BE2C (cell line): ENCODE measurements around the gene GRID1.
A peak's percentile ranks its signal among the peaks of the same experiment; 100 is the strongest.

ENCODE experiments used
- DNase-seq: peaks from one replicate; pipeline ENCODE4 v3.0.0-alpha.2; 2020
- H3K27me3 ChIP-seq: fragments of 250-450 bp; sonication (Bioruptor Pico); 2 replicates; pipeline ENCODE4 v1.5.1; 2020; ENCODE audit warnings: mild to moderate bottlenecking
- H3K36me3 ChIP-seq: fragments of 250-450 bp; sonication (Bioruptor Pico); 2 replicates; pipeline ENCODE4 v1.5.1; 2020; ENCODE audit warnings: mild to moderate bottlenecking
- H3K4me1 ChIP-seq: fragments of 250-450 bp; sonication (Bioruptor Pico); 2 replicates; pipeline ENCODE4 v1.5.1; 2020
- H3K4me3 ChIP-seq: 2 replicates; pipeline ENCODE4 v1.5.1; 2011; ENCODE audit warnings: low read depth, low read length
- H3K9me3 ChIP-seq: fragments of 250-450 bp; sonication (Bioruptor Pico); 2 replicates; pipeline ENCODE4 v1.5.1; 2020
- CTCF ChIP-seq: IDR thresholded peaks from 2 replicates; pipeline ENCODE4 v1.5.1; 2012; ENCODE audit warnings: mild to moderate bottlenecking, low read depth, low read length

GRID1 gene

GRCh38 chr10:85917601-85918000 is 449.0 kb downstream of the GRID1 start:
- Histone ChIP-seq H3K27me3 (no peaks in the 10 kb centered on the region), H3K36me3 (no peaks in the 10 kb centered on the region), H3K4me3 (no peak overlapping the region), H3K4me1 (peaks cover 17% of the 10 kb centered on the region), H3K9me3 (no peaks in the 10 kb centered on the region)
- no peak for TF ChIP-seq CTCF
- no peak for DNase-seq

GRCh38 chr10:85916994-85917573 is 449.5 kb downstream of the GRID1 start:
- DNase-seq: peak; percentile 58
- H3K4me1 ChIP-seq: peaks cover 17% of the 10 kb centered on the region

GRCh38 chr10:85916286-85916685 is 450.3 kb downstream of the GRID1 start:
- no peak overlapping the region for H3K4me3 ChIP-seq
- H3K4me1 ChIP-seq: peaks cover 17% of the 10 kb centered on the region
- H3K27me3 ChIP-seq: no peaks in the 10 kb centered on the region
- no peaks in the 10 kb centered on the region for H3K9me3 ChIP-seq
- H3K36me3 ChIP-seq: no peaks in the 10 kb centered on the region
- no peak for TF ChIP-seq CTCF
- peak; percentile 48 for DNase-seq

More at GRCh38 chr10:85916994-85917573, 449.5 kb downstream of the GRID1 start:
- H3K4me3 ChIP-seq: no peak overlapping the region
- no peaks in the 10 kb centered on the region for H3K9me3 ChIP-seq
- no peak for TF ChIP-seq CTCF
- no peaks in the 10 kb centered on the region for H3K27me3 ChIP-seq
- H3K36me3 ChIP-seq: no peaks in the 10 kb centered on the region

GRCh38 chr10:85915245-85915846 is 451.2 kb downstream of the GRID1 start:
- H3K9me3 ChIP-seq: no peaks in the 10 kb centered on the region
- no peak for DNase-seq
- no peak overlapping the region for H3K4me3 ChIP-seq

GRCh38 chr10:85914720-85915119 is 451.9 kb downstream of the GRID1 start:
- no peaks in the 10 kb centered on the region for H3K36me3 ChIP-seq
- no peak for TF ChIP-seq CTCF
- H3K9me3 ChIP-seq: no peaks in the 10 kb centered on the region
- DNase-seq: no peak
- no peak overlapping the region for H3K4me3 ChIP-seq
- peaks cover 17% of the 10 kb centered on the region for H3K4me1 ChIP-seq
- no peaks in the 10 kb centered on the region for H3K27me3 ChIP-seq

More at GRCh38 chr10:85915245-85915846, 451.2 kb downstream of the GRID1 start:
- H3K36me3 ChIP-seq: no peaks in the 10 kb centered on the region
- H3K27me3 ChIP-seq: no peaks in the 10 kb centered on the region
- H3K4me1 ChIP-seq: peaks cover 17% of the 10 kb centered on the region
- no peak for TF ChIP-seq CTCF

GRCh38 chr10:85908462-85908861 is 458.1 kb downstream of the GRID1 start:
- Histone ChIP-seq H3K36me3 (no peaks in the 10 kb centered on the region), H3K4me3 (no peak overlapping the region), H3K9me3 (no peaks in the 10 kb centered on the region), H3K27me3 (no peaks in the 10 kb centered on the region), H3K4me1 (no peaks in the 10 kb centered on the region)
- TF ChIP-seq CTCF: no peak
- no peak for DNase-seq
